MV-4-11 (cell line): ENCODE results near the gene TGM4.

Experiments
- DNase-seq: peaks from one replicate; lab custom pipeline; 2025; lab: John Stamatoyannopoulos, UW

The TGM4 gene

GRCh38 chr3:44880284-44880683, 5.9 kb downstream of the TGM4 start:
- no peak for DNase-seq

- no peak for DNase-seq
These were observed 9.0 kb downstream of the TGM4 start for GRCh38 chr3:44883213-44883955.

- no peak for DNase-seq
These were observed 9.6 kb downstream of the TGM4 start for GRCh38 chr3:44883999-44884431.

GRCh38 chr3:44885618-44886017, 11.2 kb downstream of the TGM4 start:
- no peak for DNase-seq

GRCh38 chr3:44886561-44886960, 12.2 kb downstream of the TGM4 start:
- no peak for DNase-seq

GRCh38 chr3:44887101-44887500, 12.7 kb downstream of the TGM4 start:
- no peak for DNase-seq

- no peak for DNase-seq
These were observed 15.8 kb downstream of the TGM4 start for GRCh38 chr3:44890258-44890657.

GRCh38 chr3:44890852-44891251, 16.4 kb downstream of the TGM4 start:
- DNase-seq: peak; percentile 72

- DNase-seq: no peak
These were observed 18.3 kb downstream of the TGM4 start for GRCh38 chr3:44892689-44893088.

- DNase-seq: no peak
These were observed 18.7 kb downstream of the TGM4 start for GRCh38 chr3:44893097-44893496.

- no peak for DNase-seq
These were observed 20.1 kb downstream of the TGM4 start for GRCh38 chr3:44894485-44894884.

GRCh38 chr3:44896440-44896839, 22.0 kb downstream of the TGM4 start:
- peak; percentile 49 for DNase-seq

GRCh38 chr3:44899683-44900367, 25.4 kb downstream of the TGM4 start:
- no peak for DNase-seq

GRCh38 chr3:44902628-44903027, 28.2 kb downstream of the TGM4 start:
- peak; percentile 7 for DNase-seq

- no peak for DNase-seq
These were observed 28.9 kb downstream of the TGM4 start for GRCh38 chr3:44903314-44903713.

GRCh38 chr3:44903751-44904150, 29.3 kb downstream of the TGM4 start:
- no peak for DNase-seq

- no peak for DNase-seq
These were observed 31.2 kb downstream of the TGM4 start for GRCh38 chr3:44905446-44906157.

GRCh38 chr3:44906997-44907396, 32.6 kb downstream of the TGM4 start:
- DNase-seq: no peak

- DNase-seq: no peak
These were observed 33.2 kb downstream of the TGM4 start for GRCh38 chr3:44907612-44908011.

GRCh38 chr3:44909063-44909462, 34.7 kb downstream of the TGM4 start:
- no peak for DNase-seq

GRCh38 chr3:44910693-44911092, 36.3 kb downstream of the TGM4 start:
- no peak for DNase-seq

GRCh38 chr3:44913868-44914468, 39.6 kb downstream of the TGM4 start:
- peak; percentile 61 for DNase-seq

- no peak for DNase-seq
These were observed 40.5 kb downstream of the TGM4 start for GRCh38 chr3:44914936-44915335.
